MM.1S (cell line): ENCODE measurements around the gene FBLN2.

Experiments
- EZH2 ChIP-seq: fragments of 300-600 bp; sonication (generic); optimal IDR thresholded peaks from 2 replicates; pipeline ENCODE3; 2017; ENCODE audit warnings: low read depth, mild to moderate bottlenecking, antibody characterized with exemption, low read length, mixed read lengths
- TF ChIP-seq, protein P1 (sequence below): fragments of 300-600 bp; sonication (generic); IDR thresholded peaks from 2 replicates; pipeline ENCODE4 v1.5.1; 2016; ENCODE audit warnings: antibody characterized with exemption, low read length, mixed read lengths

DNA sequence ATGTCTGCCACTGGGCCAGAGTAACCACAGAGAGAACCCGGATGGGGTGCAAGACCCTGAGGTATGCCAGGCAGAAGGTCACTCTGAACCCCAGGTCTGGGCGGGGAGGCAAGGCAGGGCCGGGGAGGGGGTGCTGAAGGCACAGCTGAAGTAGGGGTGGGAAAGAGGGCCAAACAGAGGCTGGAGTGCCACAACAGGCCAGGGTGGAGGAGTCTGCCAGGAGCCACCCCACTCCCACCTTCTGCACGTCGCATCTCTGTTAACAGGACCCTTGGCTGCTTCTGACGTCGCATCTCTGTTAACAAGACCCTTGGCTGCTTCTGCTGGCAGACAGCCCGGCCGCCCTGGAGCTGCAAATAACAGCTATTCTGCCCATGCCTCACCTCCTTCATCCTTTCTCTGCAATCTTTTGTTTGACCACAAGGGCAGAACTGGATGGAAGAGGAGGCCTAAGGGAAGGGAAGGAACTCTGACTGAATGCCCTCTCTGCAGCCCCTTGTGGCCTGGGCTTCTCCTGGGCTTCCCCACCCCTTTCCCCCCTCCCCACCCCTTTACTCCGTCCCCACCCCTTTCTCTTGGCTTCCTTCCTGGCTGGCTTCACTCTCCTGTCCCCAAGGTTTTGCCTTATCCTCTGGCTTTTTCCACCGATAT is 20.6 kb upstream of the FBLN2 start:
- TF ChIP-seq, protein P1, sequence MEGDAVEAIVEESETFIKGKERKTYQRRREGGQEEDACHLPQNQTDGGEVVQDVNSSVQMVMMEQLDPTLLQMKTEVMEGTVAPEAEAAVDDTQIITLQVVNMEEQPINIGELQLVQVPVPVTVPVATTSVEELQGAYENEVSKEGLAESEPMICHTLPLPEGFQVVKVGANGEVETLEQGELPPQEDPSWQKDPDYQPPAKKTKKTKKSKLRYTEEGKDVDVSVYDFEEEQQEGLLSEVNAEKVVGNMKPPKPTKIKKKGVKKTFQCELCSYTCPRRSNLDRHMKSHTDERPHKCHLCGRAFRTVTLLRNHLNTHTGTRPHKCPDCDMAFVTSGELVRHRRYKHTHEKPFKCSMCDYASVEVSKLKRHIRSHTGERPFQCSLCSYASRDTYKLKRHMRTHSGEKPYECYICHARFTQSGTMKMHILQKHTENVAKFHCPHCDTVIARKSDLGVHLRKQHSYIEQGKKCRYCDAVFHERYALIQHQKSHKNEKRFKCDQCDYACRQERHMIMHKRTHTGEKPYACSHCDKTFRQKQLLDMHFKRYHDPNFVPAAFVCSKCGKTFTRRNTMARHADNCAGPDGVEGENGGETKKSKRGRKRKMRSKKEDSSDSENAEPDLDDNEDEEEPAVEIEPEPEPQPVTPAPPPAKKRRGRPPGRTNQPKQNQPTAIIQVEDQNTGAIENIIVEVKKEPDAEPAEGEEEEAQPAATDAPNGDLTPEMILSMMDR = no peak
- no peak for TF ChIP-seq EZH2
